H9 (cell line): ENCODE results near the gene RAB3IL1. TPM values are rescaled to one million over a fixed set of nuclear protein-coding genes. Genes with fewer than 3 reads are reported as not detected.

Source experiments
- DNase-seq: peaks from one replicate; pipeline ENCODE4 v3.0.0-alpha.2; 2017
- H2AFZ ChIP-seq: one replicate; pipeline ENCODE4 v1.6.1; 2013; ENCODE audit warnings: mild to moderate bottlenecking, low read length, control low read depth, moderate library complexity
- H2AK5ac ChIP-seq: 2 replicates; pipeline ENCODE4 v1.6.1; 2013; ENCODE audit warnings: low read length, control low read depth, mixed read lengths; ENCODE audit not compliant: insufficient read length
- H2BK120ac ChIP-seq: one replicate; pipeline ENCODE4 v1.6.1; 2013; ENCODE audit warnings: low read depth, mild to moderate bottlenecking, low read length, control low read depth, inconsistent platforms; ENCODE audit not compliant: poor library complexity, severe bottlenecking
- H2BK12ac ChIP-seq: 2 replicates; pipeline ENCODE4 v1.6.1; 2013; ENCODE audit warnings: low read length, control low read depth, mixed read lengths, low read depth; ENCODE audit not compliant: insufficient read length
- H2BK15ac ChIP-seq: 2 replicates; pipeline ENCODE4 v1.6.1; 2013; ENCODE audit warnings: low read depth, low read length, control low read depth
- H2BK20ac ChIP-seq: one replicate; pipeline ENCODE4 v1.6.1; 2013; ENCODE audit warnings: low read depth, mild to moderate bottlenecking, low read length, control low read depth, inconsistent platforms; ENCODE audit not compliant: poor library complexity, severe bottlenecking
- H2BK5ac ChIP-seq: 2 replicates; pipeline ENCODE4 v1.6.1; 2013; ENCODE audit warnings: low read length, control low read depth, mixed read lengths; ENCODE audit not compliant: insufficient read length
- H3K14ac ChIP-seq: 2 replicates; pipeline ENCODE4 v1.6.1; 2013; ENCODE audit warnings: low read length, control low read depth; ENCODE audit not compliant: insufficient read depth
- H3K18ac ChIP-seq: 2 replicates; pipeline ENCODE4 v1.6.1; 2013; ENCODE audit warnings: low read depth, mild to moderate bottlenecking, mixed read lengths, low read length, control low read depth; ENCODE audit not compliant: insufficient read length
- H3K23ac ChIP-seq: 2 replicates; pipeline ENCODE4 v1.6.1; 2013; ENCODE audit warnings: low read length, control low read depth, mixed read lengths, low read depth; ENCODE audit not compliant: insufficient read length
- H3K23me2 ChIP-seq: 2 replicates; pipeline ENCODE4 v1.6.1; 2013; ENCODE audit warnings: low read depth, mild to moderate bottlenecking, mixed read lengths, low read length, control low read depth; ENCODE audit not compliant: insufficient read length, poor library complexity, severe bottlenecking
- H3K27ac ChIP-seq: 2 replicates; pipeline ENCODE4 v1.5.1; 2013; ENCODE audit warnings: low read length, control low read depth, mixed read lengths, low read depth; ENCODE audit not compliant: insufficient read length
- H3K27me3 ChIP-seq: 2 replicates; pipeline ENCODE4 v1.6.1; 2013; ENCODE audit warnings: low read length, control low read depth, inconsistent platforms; ENCODE audit not compliant: insufficient read depth
- H3K4ac ChIP-seq: 2 replicates; pipeline ENCODE4 v1.6.1; 2013; ENCODE audit warnings: low read depth, mild to moderate bottlenecking, control low read depth, inconsistent platforms, low read length, moderate library complexity
- H3K4me1 ChIP-seq: 2 replicates; pipeline ENCODE4 v1.6.1; 2013; ENCODE audit warnings: low read length, control low read depth, inconsistent platforms; ENCODE audit not compliant: insufficient read depth
- H3K4me2 ChIP-seq: 2 replicates; pipeline ENCODE4 v1.6.1; 2013; ENCODE audit warnings: low read length, control low read depth, mixed read lengths; ENCODE audit not compliant: insufficient read length, insufficient read depth
- H3K56ac ChIP-seq: 2 replicates; pipeline ENCODE4 v1.6.1; 2013; ENCODE audit warnings: low read depth, mild to moderate bottlenecking, mixed read lengths, low read length, control low read depth; ENCODE audit not compliant: insufficient read length
- H3K79me1 ChIP-seq: 2 replicates; pipeline ENCODE4 v1.6.1; 2013; ENCODE audit warnings: low read depth, mild to moderate bottlenecking, moderate library complexity, low read length, control low read depth, inconsistent platforms; ENCODE audit not compliant: insufficient read depth, poor library complexity, severe bottlenecking
- H3K79me2 ChIP-seq: 2 replicates; pipeline ENCODE4 v1.6.1; 2013; ENCODE audit warnings: low read length, control low read depth, inconsistent platforms; ENCODE audit not compliant: insufficient read depth
- H3K9ac ChIP-seq: 2 replicates; pipeline ENCODE4 v1.6.1; 2013; ENCODE audit warnings: low read length, control low read depth, mixed read lengths; ENCODE audit not compliant: insufficient read length; ENCODE audit errors: extremely low read depth
- H3K9me3 ChIP-seq: one replicate; pipeline ENCODE4 v1.6.1; 2013; ENCODE audit warnings: low read depth, low read length, inconsistent platforms; ENCODE audit not compliant: control insufficient read depth
- H3T11ph ChIP-seq: one replicate; pipeline ENCODE4 v1.6.1; 2013; ENCODE audit warnings: mild to moderate bottlenecking, low read length, control low read depth, inconsistent platforms
- H4K20me1 ChIP-seq: one replicate; pipeline ENCODE4 v1.6.1; 2013; ENCODE audit not compliant: control insufficient read depth, insufficient read length, insufficient read depth
- H4K5ac ChIP-seq: 2 replicates; pipeline ENCODE4 v1.6.1; 2013; ENCODE audit warnings: low read depth, mild to moderate bottlenecking, mixed read lengths, low read length, control low read depth; ENCODE audit not compliant: insufficient read length
- H4K8ac ChIP-seq: replicated peaks from 2 replicates; pipeline ENCODE4 v1.6.1; 2013; ENCODE audit warnings: low read length, control low read depth, mixed read lengths, low read depth; ENCODE audit not compliant: insufficient read length
- H4K91ac ChIP-seq: 2 replicates; pipeline ENCODE4 v1.6.1; 2013; ENCODE audit warnings: low read depth, mild to moderate bottlenecking, moderate library complexity, mixed read lengths, low read length, control low read depth; ENCODE audit not compliant: insufficient read length
- H3K27ac Mint-ChIP-seq, 3 experiments: 2 replicates in 2 of 3; 3 replicates in 1 of 3; pipeline ENCODE4 v1.8.0; 2020 to 2021; ENCODE audit warnings: mixed read lengths in 3 of 3, mild to moderate bottlenecking in 1 of 3, moderate library complexity in 1 of 3
- H3K27me3 Mint-ChIP-seq: 2 replicates; pipeline ENCODE4 v1.8.0; 2021; ENCODE audit warnings: low read depth, mild to moderate bottlenecking, moderate library complexity, mixed read lengths
- H3K36me3 Mint-ChIP-seq, 3 experiments: 2 replicates in 2 of 3; 3 replicates in 1 of 3; pipeline ENCODE4 v1.8.0; 2020 to 2021; ENCODE audit warnings: low read depth in 3 of 3, mixed read lengths in 3 of 3; ENCODE audit not compliant: insufficient read depth in 1 of 3
- H3K4me1 Mint-ChIP-seq, 2 experiments: 2 replicates each; pipeline ENCODE4 v1.8.0; 2020; ENCODE audit warnings: mixed read lengths in 2 of 2
- H3K4me3 Mint-ChIP-seq, 2 experiments: 2 replicates in 1 of 2; 3 replicates in 1 of 2; pipeline ENCODE4 v1.8.0; 2020 to 2021; ENCODE audit warnings: mild to moderate bottlenecking in 2 of 2, mixed read lengths in 2 of 2, moderate library complexity in 1 of 2
- H3K9me3 Mint-ChIP-seq, 2 experiments: 2 replicates in 1 of 2; 3 replicates in 1 of 2; pipeline ENCODE4 v1.8.0; 2020; ENCODE audit warnings: mild to moderate bottlenecking in 2 of 2, mixed read lengths in 2 of 2, moderate library complexity in 1 of 2
- WGBS: extraction: QIAGEN DNeasy Blood & Tissue Kit; methylation state at CpG from one replicate; pipeline ENCODE4 v1.1.7; 2013; ENCODE audit warnings: missing lambda C conversion rate, low lambda C conversion rate, mixed read lengths; ENCODE audit not compliant: insufficient read length; ENCODE audit errors: extremely low coverage; 5-methylcytosine and 5-hydroxymethylcytosine counted together
- total RNA-seq: library from RNA; stranded (reverse); gene quantifications from 2 replicates; pipeline ENCODE4 v1.2.1, GENCODE V29; 2021
- TF ChIP-seq, protein P1 (sequence below): fragments of 200-600 bp; sonication (generic); conservative IDR thresholded peaks from 3 replicates; pipeline ENCODE4 v1.8.0; 2021; ENCODE audit warnings: antibody characterized with exemption, mild to moderate bottlenecking

Gene RAB3IL1
- total RNA-seq, 1 experiment from 2014 or later = 2.4 TPM

GRCh38 chr11:61895046-61895717, 22.2 kb downstream of the RAB3IL1 start:
- H3K36me3 Mint-ChIP-seq = no peaks in the 10 kb centered on the region
- H3K9me3 Mint-ChIP-seq = no peaks in the 10 kb centered on the region
- Histone ChIP-seq H3K79me1 (no peaks in the 10 kb centered on the region), H2BK5ac (no peak overlapping the region), H2AFZ (no peak overlapping the region), H3K14ac (no peak overlapping the region), H2BK120ac (no peak overlapping the region), H3K56ac (no peak overlapping the region), H3T11ph (no peak overlapping the region), H3K23me2 (peaks cover 9% of the 10 kb centered on the region), H3K4me1 (no peaks in the 10 kb centered on the region), H2BK15ac (no peak overlapping the region), H3K18ac (no peak overlapping the region), H2AK5ac (no peak overlapping the region), H4K8ac (no peak overlapping the region), H2BK20ac (no peak overlapping the region), H3K9ac (no peak overlapping the region), H3K23ac (no peak overlapping the region), H3K27ac (no peak overlapping the region), H3K79me2 (no peaks in the 10 kb centered on the region), H3K4ac (no peak overlapping the region), H4K20me1 (no peaks in the 10 kb centered on the region), H3K9me3 (no peaks in the 10 kb centered on the region), H3K4me2 (no peak overlapping the region), H2BK12ac (no peak overlapping the region), H3K27me3 (no peaks in the 10 kb centered on the region), H4K91ac (no peak overlapping the region), H4K5ac (no peak overlapping the region)
- H3K4me3 Mint-ChIP-seq = no peak overlapping the region
- no peak for DNase-seq
- peaks cover 2% of the 10 kb centered on the region for H3K27me3 Mint-ChIP-seq
- TF ChIP-seq, protein P1, sequence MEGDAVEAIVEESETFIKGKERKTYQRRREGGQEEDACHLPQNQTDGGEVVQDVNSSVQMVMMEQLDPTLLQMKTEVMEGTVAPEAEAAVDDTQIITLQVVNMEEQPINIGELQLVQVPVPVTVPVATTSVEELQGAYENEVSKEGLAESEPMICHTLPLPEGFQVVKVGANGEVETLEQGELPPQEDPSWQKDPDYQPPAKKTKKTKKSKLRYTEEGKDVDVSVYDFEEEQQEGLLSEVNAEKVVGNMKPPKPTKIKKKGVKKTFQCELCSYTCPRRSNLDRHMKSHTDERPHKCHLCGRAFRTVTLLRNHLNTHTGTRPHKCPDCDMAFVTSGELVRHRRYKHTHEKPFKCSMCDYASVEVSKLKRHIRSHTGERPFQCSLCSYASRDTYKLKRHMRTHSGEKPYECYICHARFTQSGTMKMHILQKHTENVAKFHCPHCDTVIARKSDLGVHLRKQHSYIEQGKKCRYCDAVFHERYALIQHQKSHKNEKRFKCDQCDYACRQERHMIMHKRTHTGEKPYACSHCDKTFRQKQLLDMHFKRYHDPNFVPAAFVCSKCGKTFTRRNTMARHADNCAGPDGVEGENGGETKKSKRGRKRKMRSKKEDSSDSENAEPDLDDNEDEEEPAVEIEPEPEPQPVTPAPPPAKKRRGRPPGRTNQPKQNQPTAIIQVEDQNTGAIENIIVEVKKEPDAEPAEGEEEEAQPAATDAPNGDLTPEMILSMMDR = no peak
- WGBS = no CpG with 5 or more reads among the region's 17 CpGs
- H3K27ac Mint-ChIP-seq = no peak overlapping the region
- H3K4me1 Mint-ChIP-seq = peaks cover 0 to 23% of the 10 kb centered on the region in 2 experiments; a peak in 3 of 4 replicates
